ENCODE results near the gene PML.
A peak's percentile ranks its signal among the peaks of the same experiment; 100 is the strongest.

The PML gene

DNA sequence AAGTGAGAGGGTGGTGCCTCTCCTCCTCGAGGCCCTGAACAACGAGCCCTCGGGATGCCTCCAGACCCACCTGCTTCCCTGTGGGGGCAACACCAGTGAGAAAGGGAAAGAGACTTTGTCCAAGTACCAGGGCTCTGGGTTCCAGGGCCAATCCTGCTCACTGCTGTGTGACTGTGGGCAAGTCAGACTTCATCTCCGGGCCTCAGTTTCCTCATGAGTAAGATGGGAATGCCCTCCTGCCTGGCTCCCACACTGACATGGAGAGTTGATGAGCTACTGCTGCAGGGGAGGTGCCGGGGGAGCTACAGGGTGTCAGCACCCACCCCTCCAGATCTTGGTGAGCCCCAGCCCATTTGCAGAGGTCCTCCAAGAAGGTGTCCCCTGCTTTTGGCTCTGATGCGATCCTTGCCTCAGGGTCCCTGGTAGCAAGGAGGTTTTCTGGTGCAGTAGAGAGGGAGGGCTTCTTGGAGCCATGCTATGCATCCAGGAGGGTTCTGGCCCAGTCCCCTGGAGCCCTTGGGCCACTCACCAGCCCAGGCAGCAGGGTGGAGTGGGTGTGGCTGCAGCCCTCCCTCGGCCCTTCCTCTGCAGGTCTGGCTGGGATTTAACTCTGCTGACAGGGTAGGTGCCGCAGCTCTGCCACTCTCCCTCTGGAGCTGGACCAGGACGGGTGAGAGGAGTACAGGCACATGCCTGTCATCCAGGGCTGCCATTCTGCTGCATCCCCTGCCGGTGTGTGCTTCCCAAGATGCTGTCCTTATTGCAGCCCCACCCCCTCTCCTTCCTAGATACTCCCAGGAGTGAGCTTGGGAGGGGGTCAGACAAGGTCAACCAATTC, 41.4 kb upstream of the PML start:
- DNase-seq (ENCODE audit: extremely low read depth, low read depth) = no peak
- TF ChIP-seq CTCF (IDR thresholded peaks at IDR 0.05; ENCODE audit: low read depth, low read length, missing control alignments) = no peak
- no peak overlapping the region for H3K4me3 ChIP-seq (replicated peaks; ENCODE audit: low read depth, low read length)

GRCh38 chr15:73954188-73955145, 40.0 kb upstream of the PML start:
- no peak for DNase-seq (ENCODE audit: extremely low read depth, low read depth)
- H3K4me3 ChIP-seq (replicated peaks; ENCODE audit: low read depth, low read length) = no peak overlapping the region
- TF ChIP-seq CTCF (IDR thresholded peaks at IDR 0.05; ENCODE audit: low read depth, low read length, missing control alignments) = no peak

DNA sequence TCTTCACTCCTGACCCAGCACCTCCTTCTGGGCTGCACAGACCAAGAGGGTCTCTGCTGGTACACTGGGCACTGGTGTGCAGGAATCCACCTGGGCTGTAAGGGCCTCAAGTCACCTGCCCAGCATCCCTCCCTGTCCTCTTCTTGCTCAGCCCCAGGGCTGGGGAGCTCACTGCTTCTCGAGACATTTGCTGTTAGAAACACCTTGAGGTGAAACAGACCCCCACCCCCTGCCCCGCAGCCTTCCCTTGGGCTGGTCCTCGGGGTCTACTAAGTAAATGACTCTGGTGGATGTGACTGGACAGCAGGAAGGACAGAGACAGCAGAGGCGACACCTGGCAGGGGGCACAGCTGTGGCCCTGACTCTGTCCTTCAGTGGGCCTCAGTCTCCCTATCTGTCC, 39.2 kb upstream of the PML start:
- H3K4me3 ChIP-seq (replicated peaks; ENCODE audit: low read depth, low read length) = no peak overlapping the region
- TF ChIP-seq CTCF (IDR thresholded peaks at IDR 0.05; ENCODE audit: low read depth, low read length, missing control alignments) = no peak
- DNase-seq (ENCODE audit: extremely low read depth, low read depth) = no peak

GRCh38 chr15:73955861-73956742, 38.4 kb upstream of the PML start:
- TF ChIP-seq CTCF (IDR thresholded peaks at IDR 0.05; ENCODE audit: low read depth, low read length, missing control alignments) = no peak
- no peak for DNase-seq (ENCODE audit: extremely low read depth, low read depth)
- no peak overlapping the region for H3K4me3 ChIP-seq (replicated peaks; ENCODE audit: low read depth, low read length)

DNA sequence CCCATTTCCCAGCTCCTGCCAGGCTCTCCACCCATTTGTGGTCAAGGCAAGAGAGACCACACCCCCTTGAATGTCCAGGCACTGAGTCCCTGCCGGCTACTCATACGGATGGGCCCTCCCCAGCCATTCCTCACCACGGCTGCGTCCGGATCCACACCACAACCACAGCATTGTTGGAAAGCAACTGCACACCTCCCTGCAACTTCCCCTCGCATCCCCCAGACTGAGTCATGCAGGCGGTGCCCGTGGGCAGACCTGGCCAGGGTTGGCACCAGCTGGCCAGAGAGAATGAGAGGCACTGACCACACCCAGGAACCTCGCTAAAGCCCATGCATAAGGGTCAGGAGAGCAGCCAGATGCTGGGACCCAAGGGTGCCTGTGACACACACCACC, 37.8 kb upstream of the PML start:
- peak; percentile 51 for DNase-seq (ENCODE audit: extremely low read depth, low read depth)
- H3K4me3 ChIP-seq (replicated peaks; ENCODE audit: low read depth, low read length) = no peak overlapping the region
- TF ChIP-seq CTCF (IDR thresholded peaks at IDR 0.05; ENCODE audit: low read depth, low read length, missing control alignments) = no peak

DNA sequence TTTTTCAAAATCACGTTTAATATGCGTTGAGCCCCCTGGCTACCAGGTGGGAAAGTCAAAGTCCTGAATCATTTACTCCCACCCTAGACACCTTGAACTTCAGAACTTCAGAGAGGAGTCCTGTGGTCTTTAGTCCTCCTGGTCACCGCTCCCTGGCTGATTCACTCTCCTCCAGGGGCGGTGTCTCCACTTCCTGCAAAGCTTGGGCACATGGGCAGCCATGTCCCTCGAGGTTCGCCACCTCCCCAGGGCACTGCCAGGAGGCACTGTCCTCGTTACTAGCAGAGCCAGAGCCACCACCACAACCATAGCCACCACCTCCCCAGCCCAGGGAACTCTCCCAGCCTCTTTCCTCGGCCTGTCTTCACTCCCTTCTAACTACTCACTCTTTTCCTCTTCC, 37.2 kb upstream of the PML start:
- no peak for DNase-seq (ENCODE audit: extremely low read depth, low read depth)
- H3K4me3 ChIP-seq (replicated peaks; ENCODE audit: low read depth, low read length) = no peak overlapping the region
- no peak for TF ChIP-seq CTCF (IDR thresholded peaks at IDR 0.05; ENCODE audit: low read depth, low read length, missing control alignments)

Data from HFF-Myc (cell line).